Mesendoderm (in vitro differentiated cells): ENCODE results near the gene RIMS1.

Experiments used
- DNase-seq: peaks from one replicate; pipeline ENCODE4 v3.0.0; 2013
- H2AK5ac ChIP-seq: 2 replicates; pipeline ENCODE4 v1.6.1; 2013; ENCODE audit warnings: low read length, inconsistent platforms
- H2BK120ac ChIP-seq: 2 replicates; pipeline ENCODE4 v1.6.1; 2013; ENCODE audit warnings: low read depth, mild to moderate bottlenecking, low read length, moderate library complexity, mixed read lengths
- H2BK15ac ChIP-seq: replicated peaks from 2 replicates; pipeline ENCODE4 v1.6.1; 2013; ENCODE audit warnings: low read depth, mild to moderate bottlenecking, moderate library complexity
- H2BK5ac ChIP-seq: 2 replicates; pipeline ENCODE4 v1.6.1; 2013; ENCODE audit warnings: low read length, inconsistent platforms
- H3K18ac ChIP-seq: 2 replicates; pipeline ENCODE4 v1.6.1; 2013; ENCODE audit warnings: mild to moderate bottlenecking, low read length, mixed read lengths
- H3K23ac ChIP-seq: one replicate; pipeline ENCODE4 v1.6.1; 2013; ENCODE audit warnings: low read length
- H3K27ac ChIP-seq: 2 replicates; pipeline ENCODE4 v1.5.1; 2013; ENCODE audit warnings: low read depth, mild to moderate bottlenecking, inconsistent platforms, low read length, moderate library complexity
- H3K27me3 ChIP-seq: 2 replicates; pipeline ENCODE4 v1.6.1; 2013; ENCODE audit warnings: low read length, control low read depth, mild to moderate bottlenecking, inconsistent platforms; ENCODE audit not compliant: insufficient read depth, poor library complexity
- H3K36me3 ChIP-seq: 2 replicates; pipeline ENCODE4 v1.6.1; 2013; ENCODE audit warnings: low read length, inconsistent platforms; ENCODE audit not compliant: control insufficient read depth, insufficient read depth
- H3K4ac ChIP-seq: one replicate; pipeline ENCODE4 v1.6.1; 2013; ENCODE audit warnings: low read depth, mild to moderate bottlenecking, low read length, moderate library complexity
- H3K4me1 ChIP-seq: 2 replicates; pipeline ENCODE4 v1.6.1; 2013; ENCODE audit warnings: low read depth, low read length, inconsistent platforms; ENCODE audit not compliant: control insufficient read depth
- H3K4me2 ChIP-seq: 2 replicates; pipeline ENCODE4 v1.6.1; 2013; ENCODE audit warnings: low read length
- H3K4me3 ChIP-seq: 2 replicates; pipeline ENCODE4 v1.5.1; 2013; ENCODE audit warnings: mild to moderate bottlenecking, low read length
- H3K56ac ChIP-seq: one replicate; pipeline ENCODE4 v1.6.1; 2013; ENCODE audit warnings: low read length
- H3K79me1 ChIP-seq: 2 replicates; pipeline ENCODE4 v1.6.1; 2013; ENCODE audit warnings: low read length, inconsistent platforms
- H3K79me2 ChIP-seq: 2 replicates; pipeline ENCODE4 v1.6.1; 2013; ENCODE audit warnings: mild to moderate bottlenecking, low read length; ENCODE audit not compliant: control insufficient read depth, insufficient read depth
- H3K9ac ChIP-seq: 2 replicates; pipeline ENCODE4 v1.6.1; 2013; ENCODE audit warnings: low read length, inconsistent platforms
- H4K5ac ChIP-seq: one replicate; pipeline ENCODE4 v1.6.1; 2013; ENCODE audit warnings: low read length
- H4K8ac ChIP-seq: one replicate; pipeline ENCODE4 v1.6.1; 2013; ENCODE audit warnings: low read depth, mild to moderate bottlenecking, control low read depth, low read length, moderate library complexity
- WGBS: extraction: QIAGEN DNeasy Blood & Tissue Kit; methylation state at CpG from one replicate; pipeline ENCODE4 v1.1.7; 2013; ENCODE audit warnings: low lambda C conversion rate, missing lambda C conversion rate; ENCODE audit not compliant: insufficient coverage; ENCODE audit errors: extremely low coverage; 5-methylcytosine and 5-hydroxymethylcytosine counted together

RIMS1 gene

GRCh38 chr6:72363844-72364740 is 477.7 kb downstream of the RIMS1 start:
- no peak overlapping the region for H3K23ac ChIP-seq
- H2BK5ac ChIP-seq, result no peak overlapping the region
- no CpG with 5 or more reads among the region's 7 CpGs for WGBS
- H3K27me3 ChIP-seq, result no peaks in the 10 kb centered on the region
- H3K4me2 ChIP-seq, result no peak overlapping the region
- H3K18ac ChIP-seq, result no peak overlapping the region
- H3K56ac ChIP-seq, result no peak overlapping the region
- no peak overlapping the region for H3K9ac ChIP-seq
- H2BK120ac ChIP-seq, result no peak overlapping the region
- H4K8ac ChIP-seq, result no peak overlapping the region
- no peaks in the 10 kb centered on the region for H3K36me3 ChIP-seq
- H3K4me1 ChIP-seq, result peaks cover 3% of the 10 kb centered on the region
- no peak overlapping the region for H2BK15ac ChIP-seq
- no peaks in the 10 kb centered on the region for H3K79me1 ChIP-seq
- no peak overlapping the region for H2AK5ac ChIP-seq
- H3K27ac ChIP-seq, result no peak overlapping the region
- no peak overlapping the region for H3K4me3 ChIP-seq
- H3K4ac ChIP-seq, result no peak overlapping the region
- peak; percentile 52 for DNase-seq
- no peaks in the 10 kb centered on the region for H3K79me2 ChIP-seq
- no peak overlapping the region for H4K5ac ChIP-seq

GRCh38 chr6:72365773-72366172 is 479.4 kb downstream of the RIMS1 start:
- Histone ChIP-seq H3K56ac (no peak overlapping the region), H3K4ac (no peak overlapping the region), H3K27ac (no peak overlapping the region), H3K23ac (no peak overlapping the region), H3K79me1 (no peaks in the 10 kb centered on the region), H3K4me2 (no peak overlapping the region), H3K4me1 (peaks cover 5% of the 10 kb centered on the region), H2BK5ac (no peak overlapping the region), H3K27me3 (no peaks in the 10 kb centered on the region), H4K8ac (no peak overlapping the region), H2BK15ac (no peak overlapping the region), H4K5ac (no peak overlapping the region), H3K4me3 (no peak overlapping the region), H2AK5ac (no peak overlapping the region), H3K79me2 (no peaks in the 10 kb centered on the region), H3K18ac (no peak overlapping the region), H2BK120ac (no peak overlapping the region), H3K36me3 (no peaks in the 10 kb centered on the region), H3K9ac (no peak overlapping the region)
- WGBS, result no CpG with 5 or more reads among the region's 4 CpGs
- no peak for DNase-seq

DNA sequence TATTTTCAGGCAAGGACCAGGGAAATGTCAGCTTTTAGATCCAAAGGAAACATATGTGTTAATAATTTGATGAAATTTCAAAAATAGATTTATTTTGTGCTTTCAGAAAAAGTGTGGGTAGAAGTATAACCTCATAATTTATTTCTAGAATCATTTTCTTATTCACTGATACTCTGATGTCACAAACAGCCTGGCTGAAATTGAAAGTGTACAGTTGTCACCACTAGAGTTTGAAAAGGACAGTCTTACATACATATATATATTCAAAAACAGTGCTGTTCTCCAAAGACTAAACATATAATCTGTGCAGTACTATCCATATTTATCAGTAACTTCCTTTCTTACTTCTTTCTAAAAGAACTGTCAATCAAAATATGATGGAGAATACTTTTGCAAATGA is 481.1 kb downstream of the RIMS1 start:
- Histone ChIP-seq H3K56ac (no peak overlapping the region), H3K9ac (no peak overlapping the region), H3K36me3 (no peaks in the 10 kb centered on the region), H2BK15ac (no peak overlapping the region), H3K4me3 (no peak overlapping the region), H3K23ac (no peak overlapping the region), H3K4me1 (peaks cover 5% of the 10 kb centered on the region), H3K79me1 (no peaks in the 10 kb centered on the region), H2AK5ac (no peak overlapping the region), H4K5ac (no peak overlapping the region), H3K4ac (no peak overlapping the region), H3K18ac (no peak overlapping the region), H2BK5ac (no peak overlapping the region), H3K27ac (no peak overlapping the region), H2BK120ac (no peak overlapping the region), H3K79me2 (no peaks in the 10 kb centered on the region), H4K8ac (no peak overlapping the region), H3K4me2 (no peak overlapping the region), H3K27me3 (no peaks in the 10 kb centered on the region)
- no peak for DNase-seq

DNA sequence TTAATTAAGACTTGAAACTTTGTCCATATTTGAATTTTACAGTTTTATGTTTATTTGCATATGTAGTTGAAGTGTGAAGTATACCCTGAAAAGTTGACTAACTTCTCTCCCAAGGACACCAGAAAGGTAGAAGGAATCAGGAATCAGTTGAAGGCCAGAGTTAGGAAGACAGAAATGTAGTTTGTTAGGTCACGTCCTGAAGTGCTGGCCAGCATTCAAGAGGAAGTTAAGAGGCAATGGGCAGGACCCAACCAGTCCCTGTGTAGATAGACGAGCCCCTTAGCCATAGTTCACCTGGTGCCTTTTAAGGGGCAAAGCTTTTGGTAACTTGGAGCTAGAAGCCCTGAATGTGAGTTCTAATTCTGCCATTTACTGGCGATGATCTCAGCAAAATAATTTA is 485.1 kb downstream of the RIMS1 start:
- Histone ChIP-seq H3K36me3 (no peaks in the 10 kb centered on the region), H3K4ac (no peak overlapping the region)

DNA sequence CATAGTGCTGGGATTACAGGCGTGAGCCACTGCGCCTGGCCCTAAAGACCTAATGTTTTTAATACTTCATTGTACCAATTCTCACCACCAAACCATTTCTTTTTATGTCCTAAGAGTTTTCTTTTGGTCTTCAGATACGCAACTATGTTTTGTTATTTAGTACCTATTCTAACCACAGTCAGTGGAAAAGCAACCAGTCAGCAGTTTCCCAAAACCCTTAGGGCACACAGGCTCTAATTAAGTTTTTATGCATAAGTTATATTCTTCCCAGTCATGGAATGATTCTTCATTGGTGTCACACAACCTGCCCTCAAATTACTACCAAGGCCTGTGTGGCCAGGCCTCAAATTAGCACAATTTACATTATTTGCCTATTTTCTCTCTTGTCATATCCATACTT is 487.8 kb downstream of the RIMS1 start:
- Histone ChIP-seq H3K27ac (no peak overlapping the region), H3K36me3 (no peaks in the 10 kb centered on the region), H3K79me1 (no peaks in the 10 kb centered on the region), H3K18ac (no peak overlapping the region), H4K8ac (no peak overlapping the region), H2BK120ac (no peak overlapping the region), H3K56ac (no peak overlapping the region), H3K4me2 (no peak overlapping the region), H3K23ac (no peak overlapping the region), H4K5ac (no peak overlapping the region), H2BK15ac (no peak overlapping the region), H3K4me3 (no peak overlapping the region), H2BK5ac (no peak overlapping the region), H3K79me2 (no peaks in the 10 kb centered on the region), H3K4me1 (peaks cover 2% of the 10 kb centered on the region), H3K9ac (no peak overlapping the region), H2AK5ac (no peak overlapping the region), H3K27me3 (no peaks in the 10 kb centered on the region), H3K4ac (no peak overlapping the region)
- no CpG with 5 or more reads among the region's 3 CpGs for WGBS
- DNase-seq, result no peak

More for the DNA sequence above, 485.1 kb downstream of the RIMS1 start:
- H2AK5ac ChIP-seq, result no peak overlapping the region
- H4K8ac ChIP-seq, result no peak overlapping the region
- DNase-seq, result peak; percentile 6
- no peak overlapping the region for H3K27ac ChIP-seq
- no peaks in the 10 kb centered on the region for H3K79me1 ChIP-seq
- no CpG with 5 or more reads among the region's 3 CpGs for WGBS
- no peaks in the 10 kb centered on the region for H3K79me2 ChIP-seq
- no peak overlapping the region for H2BK5ac ChIP-seq
- no peak overlapping the region for H2BK15ac ChIP-seq
- no peak overlapping the region for H3K56ac ChIP-seq
- peaks cover 5% of the 10 kb centered on the region for H3K4me1 ChIP-seq
- no peaks in the 10 kb centered on the region for H3K27me3 ChIP-seq
- no peak overlapping the region for H2BK120ac ChIP-seq
- no peak overlapping the region for H4K5ac ChIP-seq
- no peak overlapping the region for H3K4me3 ChIP-seq
- H3K4me2 ChIP-seq, result no peak overlapping the region
- H3K18ac ChIP-seq, result no peak overlapping the region
- no peak overlapping the region for H3K9ac ChIP-seq
- no peak overlapping the region for H3K23ac ChIP-seq

- Histone ChIP-seq H2BK15ac (no peak overlapping the region), H3K27me3 (no peaks in the 10 kb centered on the region), H3K4ac (no peak overlapping the region), H3K56ac (no peak overlapping the region), H3K23ac (no peak overlapping the region), H3K18ac (no peak overlapping the region), H3K36me3 (no peaks in the 10 kb centered on the region), H3K9ac (no peak overlapping the region), H4K8ac (no peak overlapping the region), H3K79me1 (no peaks in the 10 kb centered on the region), H3K27ac (no peak overlapping the region), H3K4me2 (no peak overlapping the region), H2AK5ac (no peak overlapping the region), H4K5ac (no peak overlapping the region), H3K79me2 (no peaks in the 10 kb centered on the region), H3K4me1 (no peaks in the 10 kb centered on the region), H2BK120ac (no peak overlapping the region), H2BK5ac (no peak overlapping the region), H3K4me3 (no peak overlapping the region)
- no CpG with 5 or more reads among the region's 4 CpGs for WGBS
- peak; percentile 23 for DNase-seq
Observed at GRCh38 chr6:72374857-72375256, 488.5 kb downstream of the RIMS1 start.
